GM18907 (cell line): ENCODE results near the gene COL26A1.

Experiments
- ATAC-seq: cut with Tn5 transposase; IDR thresholded peaks from one replicate; pipeline ENCODE4 v1.9.1; 2021; ENCODE audit warnings: mild to moderate bottlenecking, moderate library complexity; ENCODE audit not compliant: unreplicated experiment

Gene COL26A1

GRCh38 chr7:101563198-101563901, 200.7 kb downstream of the COL26A1 start:
- ATAC-seq: no peak

- no peak for ATAC-seq
Measured at GRCh38 chr7:101563943-101564777, 201.5 kb downstream of the COL26A1 start.

- no peak for ATAC-seq
Measured at GRCh38 chr7:101564778-101565211, 202.1 kb downstream of the COL26A1 start.

- no peak for ATAC-seq
Measured at GRCh38 chr7:101565601-101566209, 203.0 kb downstream of the COL26A1 start.

- ATAC-seq: no peak
Measured at GRCh38 chr7:101567230-101567629, 204.6 kb downstream of the COL26A1 start.

GRCh38 chr7:101572156-101572555, 209.5 kb downstream of the COL26A1 start:
- no peak for ATAC-seq

- ATAC-seq: no peak
Measured at GRCh38 chr7:101575168-101575567, 212.5 kb downstream of the COL26A1 start.

GRCh38 chr7:101575721-101576120, 213.0 kb downstream of the COL26A1 start:
- ATAC-seq: no peak

- no peak for ATAC-seq
Measured at GRCh38 chr7:101576998-101577397, 214.3 kb downstream of the COL26A1 start.

- ATAC-seq: no peak
Measured at GRCh38 chr7:101578552-101578951, 215.9 kb downstream of the COL26A1 start.

- ATAC-seq: no peak
Measured at GRCh38 chr7:101580596-101580995, 217.9 kb downstream of the COL26A1 start.

GRCh38 chr7:101581891-101582290, 219.2 kb downstream of the COL26A1 start:
- ATAC-seq: no peak

- ATAC-seq: no peak
Measured at GRCh38 chr7:101582971-101583370, 220.3 kb downstream of the COL26A1 start.

GRCh38 chr7:101586078-101586905, 223.6 kb downstream of the COL26A1 start:
- no peak for ATAC-seq

- no peak for ATAC-seq
Measured at GRCh38 chr7:101586906-101587677, 224.4 kb downstream of the COL26A1 start.

- ATAC-seq: no peak
Measured at GRCh38 chr7:101588131-101588935, 225.7 kb downstream of the COL26A1 start.

GRCh38 chr7:101589052-101589451, 226.4 kb downstream of the COL26A1 start:
- ATAC-seq: no peak

GRCh38 chr7:101589976-101590662, 227.4 kb downstream of the COL26A1 start:
- ATAC-seq: no peak
